ENCODE measurements around the gene CEP85L.

DNA sequence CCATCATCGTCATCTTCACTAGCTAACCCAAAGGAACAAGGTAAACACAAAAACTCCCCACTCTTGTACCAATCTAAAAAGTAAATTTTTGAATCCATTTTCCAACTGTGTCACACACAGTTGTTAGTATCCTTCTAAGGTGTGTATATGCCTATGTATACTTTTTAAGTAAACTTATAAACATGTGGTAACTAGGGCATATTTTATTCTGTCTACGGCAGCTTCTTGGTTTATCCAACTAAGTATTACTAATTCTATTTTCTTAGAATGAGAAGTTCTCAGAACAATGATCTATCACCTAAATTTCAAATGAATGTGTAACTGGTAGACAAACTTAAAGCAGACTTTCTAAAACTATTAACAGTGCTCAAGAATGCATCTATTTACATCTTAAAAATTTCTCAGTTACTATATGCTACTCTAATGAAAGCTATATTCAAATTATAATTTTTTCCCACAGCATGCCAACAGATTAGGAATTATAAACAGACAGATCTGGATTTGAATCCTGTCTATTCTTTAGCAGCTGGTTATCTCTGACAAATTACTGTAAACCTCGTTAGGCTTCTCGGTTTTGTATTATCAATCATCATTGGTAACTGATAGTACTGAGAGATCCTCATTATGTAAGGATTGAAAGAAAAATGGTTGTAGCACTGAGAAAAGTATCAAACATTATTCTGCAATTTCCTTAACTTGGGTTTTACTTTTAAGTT, 105.1 kb downstream of the CEP85L start:
- TF ChIP-seq, protein P1, sequence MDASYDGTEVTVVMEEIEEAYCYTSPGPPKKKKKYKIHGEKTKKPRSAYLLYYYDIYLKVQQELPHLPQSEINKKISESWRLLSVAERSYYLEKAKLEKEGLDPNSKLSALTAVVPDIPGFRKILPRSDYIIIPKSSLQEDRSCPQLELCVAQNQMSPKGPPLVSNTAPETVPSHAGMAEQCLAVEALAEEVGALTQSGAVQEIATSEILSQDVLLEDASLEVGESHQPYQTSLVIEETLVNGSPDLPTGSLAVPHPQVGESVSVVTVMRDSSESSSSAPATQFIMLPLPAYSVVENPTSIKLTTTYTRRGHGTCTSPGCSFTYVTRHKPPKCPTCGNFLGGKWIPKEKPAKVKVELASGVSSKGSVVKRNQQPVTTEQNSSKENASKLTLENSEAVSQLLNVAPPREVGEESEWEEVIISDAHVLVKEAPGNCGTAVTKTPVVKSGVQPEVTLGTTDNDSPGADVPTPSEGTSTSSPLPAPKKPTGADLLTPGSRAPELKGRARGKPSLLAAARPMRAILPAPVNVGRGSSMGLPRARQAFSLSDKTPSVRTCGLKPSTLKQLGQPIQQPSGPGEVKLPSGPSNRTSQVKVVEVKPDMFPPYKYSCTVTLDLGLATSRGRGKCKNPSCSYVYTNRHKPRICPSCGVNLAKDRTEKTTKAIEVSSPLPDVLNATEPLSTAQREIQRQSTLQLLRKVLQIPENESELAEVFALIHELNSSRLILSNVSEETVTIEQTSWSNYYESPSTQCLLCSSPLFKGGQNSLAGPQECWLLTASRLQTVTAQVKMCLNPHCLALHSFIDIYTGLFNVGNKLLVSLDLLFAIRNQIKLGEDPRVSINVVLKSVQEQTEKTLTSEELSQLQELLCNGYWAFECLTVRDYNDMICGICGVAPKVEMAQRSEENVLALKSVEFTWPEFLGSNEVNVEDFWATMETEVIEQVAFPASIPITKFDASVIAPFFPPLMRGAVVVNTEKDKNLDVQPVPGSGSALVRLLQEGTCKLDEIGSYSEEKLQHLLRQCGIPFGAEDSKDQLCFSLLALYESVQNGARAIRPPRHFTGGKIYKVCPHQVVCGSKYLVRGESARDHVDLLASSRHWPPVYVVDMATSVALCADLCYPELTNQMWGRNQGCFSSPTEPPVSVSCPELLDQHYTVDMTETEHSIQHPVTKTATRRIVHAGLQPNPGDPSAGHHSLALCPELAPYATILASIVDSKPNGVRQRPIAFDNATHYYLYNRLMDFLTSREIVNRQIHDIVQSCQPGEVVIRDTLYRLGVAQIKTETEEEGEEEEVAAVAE (CRISPR knock-in tag; IDR thresholded peaks at IDR 0.05; ENCODE audit: borderline replicate concordance): no peak
- TF ChIP-seq, protein P2, sequence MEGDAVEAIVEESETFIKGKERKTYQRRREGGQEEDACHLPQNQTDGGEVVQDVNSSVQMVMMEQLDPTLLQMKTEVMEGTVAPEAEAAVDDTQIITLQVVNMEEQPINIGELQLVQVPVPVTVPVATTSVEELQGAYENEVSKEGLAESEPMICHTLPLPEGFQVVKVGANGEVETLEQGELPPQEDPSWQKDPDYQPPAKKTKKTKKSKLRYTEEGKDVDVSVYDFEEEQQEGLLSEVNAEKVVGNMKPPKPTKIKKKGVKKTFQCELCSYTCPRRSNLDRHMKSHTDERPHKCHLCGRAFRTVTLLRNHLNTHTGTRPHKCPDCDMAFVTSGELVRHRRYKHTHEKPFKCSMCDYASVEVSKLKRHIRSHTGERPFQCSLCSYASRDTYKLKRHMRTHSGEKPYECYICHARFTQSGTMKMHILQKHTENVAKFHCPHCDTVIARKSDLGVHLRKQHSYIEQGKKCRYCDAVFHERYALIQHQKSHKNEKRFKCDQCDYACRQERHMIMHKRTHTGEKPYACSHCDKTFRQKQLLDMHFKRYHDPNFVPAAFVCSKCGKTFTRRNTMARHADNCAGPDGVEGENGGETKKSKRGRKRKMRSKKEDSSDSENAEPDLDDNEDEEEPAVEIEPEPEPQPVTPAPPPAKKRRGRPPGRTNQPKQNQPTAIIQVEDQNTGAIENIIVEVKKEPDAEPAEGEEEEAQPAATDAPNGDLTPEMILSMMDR (CRISPR knock-in tag; IDR thresholded peaks at IDR 0.05): no peak
- TF ChIP-seq SMC3 (IDR thresholded peaks at IDR 0.05; ENCODE audit: low read length): no peak
- no peak for TF ChIP-seq GTF2F1 (IDR thresholded peaks at IDR 0.05; ENCODE audit: low read length)
- no peak for TF ChIP-seq NFYB (CRISPR knock-in tag; IDR thresholded peaks at IDR 0.05)
- no peak for TF ChIP-seq KLF15 (CRISPR knock-in tag; IDR thresholded peaks at IDR 0.05; ENCODE audit: borderline replicate concordance)
- TF ChIP-seq, protein P3, sequence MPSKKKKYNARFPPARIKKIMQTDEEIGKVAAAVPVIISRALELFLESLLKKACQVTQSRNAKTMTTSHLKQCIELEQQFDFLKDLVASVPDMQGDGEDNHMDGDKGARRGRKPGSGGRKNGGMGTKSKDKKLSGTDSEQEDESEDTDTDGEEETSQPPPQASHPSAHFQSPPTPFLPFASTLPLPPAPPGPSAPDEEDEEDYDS (CRISPR knock-in tag; IDR thresholded peaks at IDR 0.05): no peak

Data from HepG2 (cell line).